Activated gamma-delta T cell treated with Interleukin-2 at 50 U/mL for 16 hours (primary cell): ENCODE measurements around the gene MS4A15.
"Not testable (repeated sequence)": the region's sequence is repeated elsewhere in the genome, so short reads cannot be mapped to it uniquely, and the experiment has no call there.

ENCODE experiments used
- DNase-seq: peaks from one replicate; pipeline ENCODE4 v3.0.0-alpha.2; 2020

The MS4A15 gene

GRCh38 chr11:60757231-60757800, 649 bp downstream of the MS4A15 start:
- no peak for DNase-seq

- DNase-seq: not testable (repeated sequence)
These were observed 2.0 kb downstream of the MS4A15 start for GRCh38 chr11:60758671-60759070.

GRCh38 chr11:60759438-60760225, 3.0 kb downstream of the MS4A15 start:
- DNase-seq: not testable (repeated sequence)

- DNase-seq: no peak
These were observed 4.9 kb downstream of the MS4A15 start for GRCh38 chr11:60761436-60762190.

GRCh38 chr11:60762851-60763691, 6.4 kb downstream of the MS4A15 start:
- no peak for DNase-seq

- DNase-seq: no peak
These were observed 7.2 kb downstream of the MS4A15 start for GRCh38 chr11:60763692-60764369.

GRCh38 chr11:60764879-60765278, 8.2 kb downstream of the MS4A15 start:
- no peak for DNase-seq

GRCh38 chr11:60765355-60765754, 8.7 kb downstream of the MS4A15 start:
- DNase-seq: no peak

- DNase-seq: no peak
These were observed 9.9 kb downstream of the MS4A15 start for GRCh38 chr11:60766547-60766946.

GRCh38 chr11:60767388-60767811, 10.7 kb downstream of the MS4A15 start:
- no peak for DNase-seq

GRCh38 chr11:60768202-60768601, 11.5 kb downstream of the MS4A15 start:
- no peak for DNase-seq

GRCh38 chr11:60769273-60769672, 12.6 kb downstream of the MS4A15 start:
- no peak for DNase-seq

- no peak for DNase-seq
These were observed 13.1 kb downstream of the MS4A15 start for GRCh38 chr11:60769811-60770210.

GRCh38 chr11:60771146-60771545, 14.5 kb downstream of the MS4A15 start:
- DNase-seq: no peak

- DNase-seq: no peak
These were observed 15.3 kb downstream of the MS4A15 start for GRCh38 chr11:60771879-60772525.

GRCh38 chr11:60772666-60773065, 16.0 kb downstream of the MS4A15 start:
- DNase-seq: no peak

- no peak for DNase-seq
These were observed 18.1 kb downstream of the MS4A15 start for GRCh38 chr11:60774726-60775125.

GRCh38 chr11:60775420-60775961, 18.8 kb downstream of the MS4A15 start:
- peak; percentile 80 for DNase-seq

- no peak for DNase-seq
These were observed 19.5 kb downstream of the MS4A15 start for GRCh38 chr11:60776167-60776566.

GRCh38 chr11:60777106-60777505, 20.4 kb downstream of the MS4A15 start:
- no peak for DNase-seq

GRCh38 chr11:60777572-60777971, 20.9 kb downstream of the MS4A15 start:
- no peak for DNase-seq
